NB4 (cell line): ENCODE results near the gene LGALS9.

ENCODE experiments used
- DNase-seq: peaks from one replicate; pipeline ENCODE4 v3.0.0; 2010; ENCODE audit warnings: low read depth
- H3K4me3 ChIP-seq: one replicate; pipeline ENCODE4 v1.5.1; 2011; ENCODE audit warnings: mild to moderate bottlenecking, low read depth, low read length, moderate library complexity
- MYC ChIP-seq: IDR thresholded peaks from 2 replicates; pipeline ENCODE4 v1.6.1; 2011; ENCODE audit warnings: low read depth, low read length
- POLR2A ChIP-seq: IDR thresholded peaks from 2 replicates; pipeline ENCODE4 v1.6.1; 2011; ENCODE audit warnings: mild to moderate bottlenecking; ENCODE audit not compliant: insufficient read length; ENCODE audit errors: extremely low read depth
- TF ChIP-seq, protein P1 (sequence below): IDR thresholded peaks from one replicate; pipeline ENCODE4 v1.5.1; 2012; ENCODE audit warnings: low read depth, low read length
- TF ChIP-seq, protein P2 (sequence below): IDR thresholded peaks from 2 replicates; pipeline ENCODE4 v1.6.1; 2011; ENCODE audit warnings: low read depth, low read length

The LGALS9 gene

DNA sequence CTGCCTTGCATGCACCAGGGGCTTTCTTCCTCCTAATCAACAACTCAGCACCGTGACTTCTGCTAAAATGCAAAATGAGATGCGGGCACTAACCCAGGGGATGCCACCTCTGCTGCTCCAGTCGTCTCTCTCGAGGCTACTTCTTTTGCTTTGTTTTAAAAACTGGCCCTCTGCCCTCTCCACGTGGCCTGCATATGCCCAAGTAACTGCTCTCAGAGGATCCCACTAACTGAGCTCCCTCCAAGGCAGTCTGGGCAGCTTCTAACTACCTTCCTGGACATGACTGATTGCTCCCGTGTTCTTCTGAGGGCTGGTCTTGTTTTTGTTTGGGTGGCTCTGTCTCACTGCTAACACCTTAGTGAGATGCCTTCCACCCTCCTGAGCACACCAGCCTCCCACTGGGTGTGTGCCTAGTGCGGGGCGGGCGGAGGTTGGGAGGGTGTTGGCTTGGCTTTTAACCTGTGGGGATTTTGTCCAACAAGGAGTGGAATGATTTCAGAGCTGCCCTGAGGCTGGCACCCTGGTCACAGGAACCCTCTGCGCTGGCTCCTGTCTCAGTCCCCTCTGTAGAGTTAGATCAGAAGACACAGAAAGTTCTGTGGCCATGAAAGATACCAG is 8.9 kb upstream of the LGALS9 start:
- TF ChIP-seq, protein P1, sequence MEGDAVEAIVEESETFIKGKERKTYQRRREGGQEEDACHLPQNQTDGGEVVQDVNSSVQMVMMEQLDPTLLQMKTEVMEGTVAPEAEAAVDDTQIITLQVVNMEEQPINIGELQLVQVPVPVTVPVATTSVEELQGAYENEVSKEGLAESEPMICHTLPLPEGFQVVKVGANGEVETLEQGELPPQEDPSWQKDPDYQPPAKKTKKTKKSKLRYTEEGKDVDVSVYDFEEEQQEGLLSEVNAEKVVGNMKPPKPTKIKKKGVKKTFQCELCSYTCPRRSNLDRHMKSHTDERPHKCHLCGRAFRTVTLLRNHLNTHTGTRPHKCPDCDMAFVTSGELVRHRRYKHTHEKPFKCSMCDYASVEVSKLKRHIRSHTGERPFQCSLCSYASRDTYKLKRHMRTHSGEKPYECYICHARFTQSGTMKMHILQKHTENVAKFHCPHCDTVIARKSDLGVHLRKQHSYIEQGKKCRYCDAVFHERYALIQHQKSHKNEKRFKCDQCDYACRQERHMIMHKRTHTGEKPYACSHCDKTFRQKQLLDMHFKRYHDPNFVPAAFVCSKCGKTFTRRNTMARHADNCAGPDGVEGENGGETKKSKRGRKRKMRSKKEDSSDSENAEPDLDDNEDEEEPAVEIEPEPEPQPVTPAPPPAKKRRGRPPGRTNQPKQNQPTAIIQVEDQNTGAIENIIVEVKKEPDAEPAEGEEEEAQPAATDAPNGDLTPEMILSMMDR, result no peak
- TF ChIP-seq MYC (no peak), POLR2A (no peak)
- TF ChIP-seq, protein P2, sequence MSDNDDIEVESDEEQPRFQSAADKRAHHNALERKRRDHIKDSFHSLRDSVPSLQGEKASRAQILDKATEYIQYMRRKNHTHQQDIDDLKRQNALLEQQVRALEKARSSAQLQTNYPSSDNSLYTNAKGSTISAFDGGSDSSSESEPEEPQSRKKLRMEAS, result no peak
- H3K4me3 ChIP-seq, result no peak overlapping the region
- DNase-seq, result no peak

DNA sequence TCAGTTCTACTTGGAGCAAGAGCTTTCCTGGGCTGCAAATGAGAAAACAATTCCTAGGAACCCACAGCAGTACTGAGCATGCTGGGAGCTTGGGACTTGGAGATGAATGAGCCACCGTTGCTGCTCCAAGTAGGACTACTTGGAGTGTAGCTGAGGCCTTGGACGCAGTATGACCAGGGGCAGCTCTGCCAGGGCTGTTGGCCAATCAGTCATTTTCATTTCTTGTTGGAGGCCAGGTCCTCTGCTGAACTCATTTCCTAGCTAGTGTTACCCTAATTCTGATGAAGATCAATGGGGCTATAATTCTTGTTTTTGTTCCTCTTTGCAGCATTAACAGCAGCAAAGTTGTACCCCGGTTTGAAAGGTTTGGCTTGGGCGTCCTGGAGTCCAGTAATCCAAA is 8.0 kb upstream of the LGALS9 start:
- H3K4me3 ChIP-seq, result no peak overlapping the region
- DNase-seq, result no peak
- TF ChIP-seq MYC, result no peak
- TF ChIP-seq, protein P1, result no peak
- TF ChIP-seq POLR2A, result no peak
- TF ChIP-seq, protein P2, result no peak

DNA sequence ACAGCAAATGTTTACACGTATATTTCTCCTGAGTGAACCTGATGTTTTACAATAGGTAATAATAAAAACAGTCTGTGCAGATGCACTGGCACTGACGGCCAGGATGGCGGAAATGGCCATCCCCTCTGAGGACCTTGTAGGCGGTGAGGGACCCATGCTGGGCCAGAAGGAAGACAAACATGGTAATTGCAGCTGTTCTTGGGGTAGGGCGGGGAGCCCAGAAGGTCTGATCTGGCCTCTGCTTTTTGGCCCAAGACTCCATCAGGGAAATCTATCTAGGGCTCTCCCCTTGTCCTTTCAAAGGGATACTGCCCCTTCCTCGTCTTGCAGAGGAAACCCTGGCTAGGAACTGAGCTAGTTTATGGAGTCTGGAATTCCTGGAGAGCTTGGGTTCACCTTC is 7.4 kb upstream of the LGALS9 start:
- H3K4me3 ChIP-seq, result no peak overlapping the region
- DNase-seq, result no peak
- TF ChIP-seq POLR2A (no peak), MYC (no peak)
- TF ChIP-seq, protein P1, result no peak
- TF ChIP-seq, protein P2, result no peak

DNA sequence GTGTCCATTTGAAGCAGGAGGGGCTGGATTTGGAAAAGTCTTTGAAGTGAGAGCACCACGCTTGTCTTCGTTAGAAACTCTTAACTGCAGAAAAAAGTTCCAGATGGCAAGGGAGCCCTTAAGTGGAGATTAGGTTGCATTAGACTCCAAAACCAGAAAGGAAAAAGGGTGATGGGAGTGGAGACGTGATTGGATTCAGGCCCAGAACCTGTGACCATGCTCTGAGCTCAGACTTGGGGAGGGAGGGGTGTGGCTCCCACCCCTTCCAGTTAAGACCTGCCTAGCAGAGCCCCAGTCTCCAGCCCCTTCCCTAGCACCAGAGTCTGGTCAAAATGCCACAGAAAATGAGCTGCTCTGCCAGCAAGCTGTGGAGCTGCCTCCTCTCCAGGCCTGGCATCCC is 6.4 kb upstream of the LGALS9 start:
- no peak for DNase-seq
- TF ChIP-seq, protein P2, result no peak
- TF ChIP-seq, protein P1, result no peak
- TF ChIP-seq MYC (no peak), POLR2A (no peak)
- H3K4me3 ChIP-seq, result no peak overlapping the region

DNA sequence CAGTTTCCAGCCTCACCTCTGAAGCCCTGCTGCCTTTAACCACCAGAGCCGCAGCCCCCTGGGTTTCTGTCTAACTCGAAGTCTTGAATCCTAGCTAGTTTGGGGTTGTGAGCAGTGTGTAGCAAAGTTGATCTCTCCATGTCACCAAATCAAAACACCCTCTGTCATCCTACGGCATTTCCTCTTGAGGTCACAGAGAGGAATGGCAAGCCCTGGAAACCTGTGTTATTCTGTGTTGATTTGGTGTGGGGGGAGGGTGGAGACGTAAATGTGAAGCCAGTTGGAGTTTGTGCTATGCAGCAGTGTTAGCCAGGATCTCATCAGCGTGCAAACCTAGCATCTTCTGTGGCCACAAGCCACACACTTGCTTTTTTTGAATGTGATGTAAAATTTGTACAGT is 5.1 kb upstream of the LGALS9 start:
- H3K4me3 ChIP-seq, result no peak overlapping the region
- TF ChIP-seq, protein P1, result no peak
- TF ChIP-seq MYC (no peak), POLR2A (no peak)
- DNase-seq, result no peak

DNA sequence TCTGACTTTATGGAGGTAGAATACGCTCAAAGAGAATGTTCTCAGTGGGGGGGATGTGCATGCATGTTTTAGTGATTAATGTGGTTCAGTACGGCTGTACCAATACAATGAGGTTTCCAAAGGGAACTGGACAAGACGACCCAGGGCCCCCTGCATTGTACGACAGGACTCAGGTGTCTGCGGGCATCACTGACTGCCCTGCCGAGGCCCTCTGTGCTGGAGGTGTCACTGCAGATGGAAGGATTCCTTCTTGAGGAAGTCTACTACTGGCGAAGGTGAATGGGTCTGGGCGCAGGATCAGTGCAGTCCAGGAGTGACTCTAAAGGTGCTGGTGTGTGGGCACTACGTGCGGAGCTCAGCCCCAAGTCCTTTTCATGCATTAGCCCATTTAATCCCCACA is 3.5 kb upstream of the LGALS9 start:
- DNase-seq, result no peak
- H3K4me3 ChIP-seq, result no peak overlapping the region
- no peak for TF ChIP-seq MYC
- TF ChIP-seq POLR2A, result no peak
- TF ChIP-seq, protein P2, result no peak
- TF ChIP-seq, protein P1, result no peak
